Activated T-cell treated with anti-CD3 and anti-CD28 coated beads, Interleukin-2, amount 50 U/mL, for 48 hours (primary cell): ENCODE results near the gene MYCBPAP.
"Not testable (repeated sequence)": the region's sequence is repeated elsewhere in the genome, so short reads cannot be mapped to it uniquely, and the experiment has no call there.

Source experiments
- DNase-seq, 2 experiments: peaks; one replicate each; pipeline ENCODE4 v3.0.0-alpha.2; 2020

The MYCBPAP gene

GRCh38 chr17:50472761-50473161 is 35.5 kb upstream of the MYCBPAP start:
- DNase-seq = not testable (repeated sequence)

- no peak for DNase-seq
Observed at GRCh38 chr17:50473901-50474300, 34.3 kb upstream of the MYCBPAP start.

GRCh38 chr17:50474523-50474922 is 33.7 kb upstream of the MYCBPAP start:
- DNase-seq = no peak

- no peak for DNase-seq
Observed at GRCh38 chr17:50475362-50475761, 32.9 kb upstream of the MYCBPAP start.

GRCh38 chr17:50475775-50476544 is 32.3 kb upstream of the MYCBPAP start:
- DNase-seq = not testable (repeated sequence)

- no peak for DNase-seq
Observed at GRCh38 chr17:50476545-50477315, 31.5 kb upstream of the MYCBPAP start.

GRCh38 chr17:50477976-50478375 is 30.3 kb upstream of the MYCBPAP start:
- no peak for DNase-seq

GRCh38 chr17:50478391-50479381 is 29.6 kb upstream of the MYCBPAP start, which contains the start of gene RSAD1:
Gene RSAD1, plus strand, starts transcription at chr17:50478860. Its CDS starts 25 bp downstream, at chr17:50478885.
- DNase-seq = peak; percentile 87 to 90

GRCh38 chr17:50479522-50480141 is 28.6 kb upstream of the MYCBPAP start:
- peak; percentile 73 to 77 for DNase-seq

GRCh38 chr17:50480142-50480764 is 28.0 kb upstream of the MYCBPAP start:
- no peak for DNase-seq

GRCh38 chr17:50480854-50481490 is 27.3 kb upstream of the MYCBPAP start:
- DNase-seq = no peak

- DNase-seq = no peak
Observed at GRCh38 chr17:50481648-50482047, 26.6 kb upstream of the MYCBPAP start.

- DNase-seq = no peak
Observed at GRCh38 chr17:50482110-50482509, 26.1 kb upstream of the MYCBPAP start.

- peak; percentile 88 to 89 for DNase-seq
Observed at GRCh38 chr17:50482516-50482915, 25.7 kb upstream of the MYCBPAP start.

GRCh38 chr17:50483266-50483665 is 25.0 kb upstream of the MYCBPAP start:
- DNase-seq = no peak

GRCh38 chr17:50484386-50485155 is 23.7 kb upstream of the MYCBPAP start:
- no peak for DNase-seq

- DNase-seq = no peak
Observed at GRCh38 chr17:50487213-50488096, 20.8 kb upstream of the MYCBPAP start.

- DNase-seq = no peak
Observed at GRCh38 chr17:50488880-50489279, 19.4 kb upstream of the MYCBPAP start.

- DNase-seq = no peak
Observed at GRCh38 chr17:50491505-50491904, 16.7 kb upstream of the MYCBPAP start.
